Activated naive CD8-positive, alpha-beta T cell treated with anti-CD3 and anti-CD28 coated beads, Interleukin-2, amount 10 ng/mL, durations not matched to agents 7 days and 5 days (primary cell): ENCODE data around the gene GEMIN5. TPM values are rescaled to one million over a fixed set of nuclear protein-coding genes. Genes with fewer than 3 reads are reported as not detected.
A peak's percentile ranks its signal among the peaks of the same experiment; 100 is the strongest.

Experiments used
- ATAC-seq: fragments of 150-1000 bp; cut with Tn5 transposase; one replicate; pipeline ENCODE4 v1.10.0; 2021; ENCODE audit warnings: low read depth, moderate library complexity
- POLR2A ChIA-PET: fragments of 350-600 bp; sonication (Branson Sonifier 250); formaldehyde crosslinking; loops from one replicate; lab custom pipeline; 2021; ENCODE audit warnings: antibody characterized with exemption; lab: Charles Lee
- DNase-seq: peaks from one replicate; pipeline ENCODE4 v3.0.0; 2021
- H3K27ac Mint-ChIP-seq: one replicate; pipeline ENCODE4 v1.8.0; 2022; ENCODE audit warnings: mild to moderate bottlenecking, mixed read lengths
- H3K27me3 Mint-ChIP-seq: one replicate; pipeline ENCODE4 v1.8.0; 2022; ENCODE audit warnings: mild to moderate bottlenecking, moderate library complexity, mixed read lengths
- H3K36me3 Mint-ChIP-seq: one replicate; pipeline ENCODE4 v1.8.0; 2021; ENCODE audit warnings: mild to moderate bottlenecking, mixed read lengths
- H3K4me1 Mint-ChIP-seq: one replicate; pipeline ENCODE4 v1.8.0; 2021; ENCODE audit warnings: mixed read lengths
- H3K4me3 Mint-ChIP-seq: one replicate; pipeline ENCODE4 v1.8.0; 2022; ENCODE audit warnings: mild to moderate bottlenecking, moderate library complexity, mixed read lengths
- H3K9me3 Mint-ChIP-seq: one replicate; pipeline ENCODE4 v1.8.0; 2021; ENCODE audit warnings: mixed read lengths
- total RNA-seq, 2 experiments: library from RNA; stranded (reverse); gene quantifications; one replicate each; pipeline ENCODE4 v1.2.3, GENCODE V29; 2021

Gene GEMIN5
- total RNA-seq, 2 experiments from 2014 or later, result 13.8 to 15.7 TPM

- Mint-ChIP-seq H3K27me3 (no peaks in the 10 kb centered on the region), H3K4me3 (peak overlapping the region; percentile 38), H3K9me3 (no peaks in the 10 kb centered on the region), H3K36me3 (peaks cover 31% of the 10 kb centered on the region), H3K4me1 (peaks cover 27% of the 10 kb centered on the region), H3K27ac (no peak overlapping the region)
- no peak for DNase-seq
- POLR2A ChIA-PET, result no interaction called here
- no peak for ATAC-seq
Observed at GRCh38 chr5:154861946-154862345, 76.1 kb downstream of the GEMIN5 start.

GRCh38 chr5:154860765-154861164, 77.2 kb downstream of the GEMIN5 start:
- H3K9me3 Mint-ChIP-seq, result no peaks in the 10 kb centered on the region
- ATAC-seq (no peak), DNase-seq (no peak)
- H3K4me3 Mint-ChIP-seq, result peak overlapping the region; percentile 96
- H3K36me3 Mint-ChIP-seq, result peaks cover 26% of the 10 kb centered on the region
- H3K4me1 Mint-ChIP-seq, result peaks cover 26% of the 10 kb centered on the region
- no peaks in the 10 kb centered on the region for H3K27me3 Mint-ChIP-seq
- peak overlapping the region; percentile 99 for H3K27ac Mint-ChIP-seq
- POLR2A ChIA-PET, result interaction anchor here (1.1 to 1.3 kb wide), 2 partner anchors 9 to 15 kb away, joined by 3 to 9 read pairs; no protein-coding TSS in a partner anchor

- H3K27me3 Mint-ChIP-seq, result no peaks in the 10 kb centered on the region
- H3K27ac Mint-ChIP-seq, result peak overlapping the region; percentile 99
- POLR2A ChIA-PET, result interaction anchor here (1.1 to 1.3 kb wide), 2 partner anchors 9 to 16 kb away, joined by 3 to 9 read pairs; no protein-coding TSS in a partner anchor
- no peaks in the 10 kb centered on the region for H3K9me3 Mint-ChIP-seq
- peaks cover 20% of the 10 kb centered on the region for H3K36me3 Mint-ChIP-seq
- DNase-seq, result no peak
- H3K4me3 Mint-ChIP-seq, result peak overlapping the region; percentile 96
- no peak for ATAC-seq
- peaks cover 24% of the 10 kb centered on the region for H3K4me1 Mint-ChIP-seq
Observed at GRCh38 chr5:154860123-154860522, 77.9 kb downstream of the GEMIN5 start.

DNA sequence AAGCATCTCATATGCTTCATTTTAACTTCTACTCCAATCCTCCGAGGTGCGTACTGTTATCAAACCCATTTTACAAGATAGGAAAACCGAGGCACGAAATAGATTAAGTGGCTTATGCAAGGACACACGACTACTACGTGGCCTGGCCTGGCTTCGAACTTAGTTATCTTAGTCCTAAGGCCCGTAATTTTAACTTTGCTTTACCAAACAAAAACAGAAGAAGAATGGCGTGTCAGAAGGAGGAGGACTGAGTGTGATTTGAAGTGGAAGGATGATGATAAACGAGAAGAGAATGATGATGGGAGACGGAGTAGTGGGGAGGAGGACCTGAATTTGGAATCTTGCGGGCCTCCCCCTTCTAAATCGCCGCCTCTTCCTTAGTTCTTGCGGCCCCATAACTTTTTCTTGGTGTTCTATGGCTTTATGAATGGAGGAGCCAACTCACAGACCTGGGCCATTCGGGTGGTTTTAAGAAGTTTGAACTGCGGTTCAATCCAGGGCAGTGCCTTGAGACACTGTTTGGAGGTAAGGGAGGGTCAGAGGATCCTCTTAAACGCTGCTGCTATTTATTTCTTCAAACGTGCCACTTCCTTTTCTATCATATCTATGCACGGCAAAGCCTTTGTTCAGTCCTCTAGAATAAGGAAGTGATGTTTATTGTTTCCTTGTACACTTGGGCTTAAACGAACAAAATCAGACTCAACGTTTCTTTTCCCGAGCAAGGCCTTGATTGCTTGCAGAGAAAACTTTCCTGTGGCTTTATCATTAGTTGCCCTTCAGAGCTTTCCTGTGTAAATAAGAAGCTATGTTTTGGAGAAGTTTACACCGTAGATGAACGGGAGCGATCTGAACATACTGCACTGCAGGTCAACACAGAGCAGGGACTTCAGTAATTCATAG, 78.8 kb downstream of the GEMIN5 start:
- Mint-ChIP-seq H3K9me3 (no peaks in the 10 kb centered on the region), H3K4me3 (peak overlapping the region; percentile 96), H3K27me3 (no peaks in the 10 kb centered on the region)

GRCh38 chr5:154858297-154858971, 79.6 kb downstream of the GEMIN5 start, which contains the start of gene CNOT8:
Gene CNOT8, plus strand, starts transcription at chr5:154858627. Its CDS starts 4,652 bp downstream, at chr5:154863279.
- DNase-seq, result peak; percentile 97
- peak within 1 kb of the TSS; percentile 96 for H3K4me3 Mint-ChIP-seq
- ATAC-seq, result peak; percentile 77
- peak within 1 kb of the TSS; percentile 99 for H3K27ac Mint-ChIP-seq
- POLR2A ChIA-PET, result interaction anchor here (0.6 to 1.1 kb wide), 3 partner anchors 20 to 211 kb away, joined by 3 to 5 read pairs (median 4); no protein-coding TSS in a partner anchor
- H3K4me1 Mint-ChIP-seq, result peaks cover 24% of the 10 kb centered on the region
- H3K36me3 Mint-ChIP-seq, result peaks cover 13% of the 10 kb centered on the region
- no peaks in the 10 kb centered on the region for H3K27me3 Mint-ChIP-seq
- H3K9me3 Mint-ChIP-seq, result no peaks in the 10 kb centered on the region

More for the DNA sequence above, 78.8 kb downstream of the GEMIN5 start:
- Mint-ChIP-seq H3K4me1 (peaks cover 24% of the 10 kb centered on the region), H3K36me3 (peaks cover 15% of the 10 kb centered on the region), H3K27ac (peak overlapping the region; percentile 99)
- ATAC-seq (no peak), DNase-seq (no peak)
- POLR2A ChIA-PET, result interaction anchor here (0.6 to 1.1 kb wide), 4 partner anchors 17 to 212 kb away, joined by 3 to 5 read pairs (median 4); no protein-coding TSS in a partner anchor

- peak overlapping the region; percentile 96 for H3K4me3 Mint-ChIP-seq
- DNase-seq (peak; percentile 83), ATAC-seq (peak; percentile 51)
- no peaks in the 10 kb centered on the region for H3K27me3 Mint-ChIP-seq
- peaks cover 8% of the 10 kb centered on the region for H3K36me3 Mint-ChIP-seq
- peaks cover 23% of the 10 kb centered on the region for H3K4me1 Mint-ChIP-seq
- POLR2A ChIA-PET, result interaction anchor here (0.5 to 1.3 kb wide), 9 partner anchors 11 to 667 kb away, joined by 3 to 6 read pairs (median 3); partner anchors contain the start of gene GALNT10
- H3K27ac Mint-ChIP-seq, result peak overlapping the region; percentile 99
- no peaks in the 10 kb centered on the region for H3K9me3 Mint-ChIP-seq
Observed at GRCh38 chr5:154857530-154858296, 80.3 kb downstream of the GEMIN5 start.

GRCh38 chr5:154851351-154851750, 86.7 kb downstream of the GEMIN5 start:
- no peak overlapping the region for H3K27ac Mint-ChIP-seq
- no peaks in the 10 kb centered on the region for H3K9me3 Mint-ChIP-seq
- no peaks in the 10 kb centered on the region for H3K27me3 Mint-ChIP-seq
- ATAC-seq (no peak), DNase-seq (no peak)
- POLR2A ChIA-PET, result interaction anchor here (0.7 kb wide), 1 partner anchor 11 kb away, joined by 3 read pairs; no protein-coding TSS in a partner anchor
- H3K4me1 Mint-ChIP-seq, result no peaks in the 10 kb centered on the region
- H3K36me3 Mint-ChIP-seq, result no peaks in the 10 kb centered on the region
- no peak overlapping the region for H3K4me3 Mint-ChIP-seq

DNA sequence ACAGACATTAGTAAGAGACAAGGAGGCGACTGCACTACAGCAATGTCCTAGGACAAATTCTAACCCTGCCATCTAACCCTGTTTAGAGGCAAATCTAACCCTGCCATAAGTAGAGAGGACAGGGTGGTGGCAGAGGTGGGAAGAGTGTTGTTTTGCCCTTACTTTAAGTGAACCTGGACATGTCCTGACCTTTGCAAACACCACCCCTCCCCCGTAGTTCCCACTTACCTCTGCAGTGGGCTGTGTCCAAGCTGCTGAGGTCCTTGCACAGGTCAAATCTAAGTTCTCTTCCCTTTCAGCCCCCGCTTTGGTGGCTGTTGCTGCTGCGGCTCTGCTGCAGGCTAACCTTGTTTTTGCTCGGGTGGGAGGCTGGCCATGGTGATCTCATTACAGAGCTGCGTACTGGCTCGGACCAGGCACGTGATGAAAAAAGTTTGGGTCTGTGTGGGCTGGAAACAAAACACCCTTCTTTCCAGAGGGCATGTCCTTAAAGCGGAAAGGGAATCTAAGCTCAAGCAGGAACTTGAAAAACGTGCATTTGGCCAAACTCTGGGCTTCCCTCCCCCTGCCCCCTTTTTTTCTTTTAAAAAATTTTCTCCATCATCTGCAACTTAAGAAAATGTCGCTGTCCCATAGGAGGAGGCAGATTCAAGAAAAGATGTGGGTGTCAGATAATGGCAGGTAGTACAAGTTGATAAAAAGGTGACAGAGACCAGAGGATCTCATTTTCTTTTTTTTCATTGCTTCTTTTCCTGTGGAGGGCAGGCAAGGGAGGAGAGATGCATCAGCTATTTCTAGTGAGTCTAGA, 87.6 kb downstream of the GEMIN5 start, which contains the start of gene FAXDC2:
FAXDC2 (minus strand) TSS at position 349 of the 808 bp plus-strand sequence. CDS start 12,425 bp downstream, outside the sequence.
- H3K27me3 Mint-ChIP-seq, result no peaks in the 10 kb centered on the region
- H3K4me1 Mint-ChIP-seq, result no peaks in the 10 kb centered on the region
- DNase-seq (no peak), ATAC-seq (no peak)
- no peaks in the 10 kb centered on the region for H3K36me3 Mint-ChIP-seq
- H3K9me3 Mint-ChIP-seq, result no peaks in the 10 kb centered on the region
- POLR2A ChIA-PET, result interaction anchor here (0.7 kb wide), 1 partner anchor 10 kb away, joined by 3 read pairs; no protein-coding TSS in a partner anchor
- H3K4me3 Mint-ChIP-seq, result no peak within 1 kb of the TSS
- no peak within 1 kb of the TSS for H3K27ac Mint-ChIP-seq

DNA sequence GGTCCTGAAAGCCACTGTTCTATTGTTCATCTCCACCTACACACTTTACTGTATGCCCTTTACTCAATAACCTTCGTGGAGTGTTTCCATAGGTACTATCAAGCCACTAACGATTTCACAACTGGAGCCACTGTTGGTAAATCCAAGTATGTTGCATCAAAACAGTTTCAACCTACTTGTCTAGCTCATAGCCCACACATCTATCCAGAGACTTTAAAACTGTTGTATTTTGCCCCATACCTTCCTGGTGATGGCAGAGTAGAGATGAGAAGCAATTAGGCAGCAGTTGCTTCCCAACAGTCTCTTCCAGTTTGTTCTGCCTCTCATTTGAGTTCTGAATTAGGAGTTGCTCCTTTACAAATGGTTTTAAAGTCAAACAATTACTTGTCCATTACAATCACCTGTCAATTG, 88.2 kb downstream of the GEMIN5 start:
- POLR2A ChIA-PET, result no interaction called here
- Mint-ChIP-seq H3K4me3 (no peak overlapping the region), H3K27ac (no peak overlapping the region), H3K4me1 (no peaks in the 10 kb centered on the region), H3K27me3 (no peaks in the 10 kb centered on the region), H3K36me3 (no peaks in the 10 kb centered on the region), H3K9me3 (no peaks in the 10 kb centered on the region)
- ATAC-seq, result no peak
- no peak for DNase-seq

- Mint-ChIP-seq H3K4me1 (no peaks in the 10 kb centered on the region), H3K27ac (no peak overlapping the region), H3K36me3 (no peaks in the 10 kb centered on the region), H3K27me3 (no peaks in the 10 kb centered on the region), H3K9me3 (no peaks in the 10 kb centered on the region), H3K4me3 (no peak overlapping the region)
- DNase-seq (no peak), ATAC-seq (no peak)
- POLR2A ChIA-PET, result no interaction called here
Observed at GRCh38 chr5:154849264-154849785, 88.7 kb downstream of the GEMIN5 start.

GRCh38 chr5:154844809-154845208, 93.2 kb downstream of the GEMIN5 start:
- no peaks in the 10 kb centered on the region for H3K9me3 Mint-ChIP-seq
- H3K27me3 Mint-ChIP-seq, result no peaks in the 10 kb centered on the region
- DNase-seq, result no peak
- POLR2A ChIA-PET, result no interaction called here
- no peaks in the 10 kb centered on the region for H3K36me3 Mint-ChIP-seq
- H3K4me3 Mint-ChIP-seq, result no peak overlapping the region
- no peaks in the 10 kb centered on the region for H3K4me1 Mint-ChIP-seq
- no peak for ATAC-seq
- no peak overlapping the region for H3K27ac Mint-ChIP-seq
